ENCODE results near the gene MOCOS. TPM values are rescaled to one million over a fixed set of nuclear protein-coding genes. Genes with fewer than 3 reads are reported as not detected.
"Not testable (repeated sequence)": the region's sequence is repeated elsewhere in the genome, so short reads cannot be mapped to it uniquely, and the experiment has no call there.

The MOCOS gene
- total RNA-seq, 1 donor from 2014 or later, result 0.21 TPM

DNA sequence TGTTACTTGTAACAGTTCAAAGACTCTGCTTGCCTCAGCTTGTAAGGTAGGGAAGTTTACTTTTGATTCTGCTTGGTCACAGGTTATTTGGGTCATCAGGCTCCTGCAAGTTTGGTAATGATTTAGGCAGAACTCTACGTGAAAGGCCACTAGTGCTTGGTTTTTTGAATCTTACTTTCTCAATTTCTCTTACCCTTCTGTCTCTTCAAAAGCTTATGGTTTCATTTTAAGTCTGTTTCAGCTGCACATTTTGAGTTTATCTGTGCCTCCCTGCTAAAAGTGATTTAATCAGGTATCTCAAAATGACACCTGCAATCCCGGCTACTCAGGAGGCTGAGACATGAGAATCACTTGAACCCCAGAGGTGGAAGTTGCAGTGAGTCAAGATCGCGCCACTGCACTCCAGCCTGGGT lies 26.3 kb upstream of the MOCOS start:
- Mint-ChIP-seq H3K27ac (no peak overlapping the region), H3K36me3 (ENCODE audit: low read depth) (peaks cover 74% of the 10 kb centered on the region), H3K4me1 (peaks cover 13% of the 10 kb centered on the region), H3K4me3 (no peak overlapping the region), H3K9me3 (no peaks in the 10 kb centered on the region), H3K27me3 (no peaks in the 10 kb centered on the region)
- DNase-seq, result no peak
- intact Hi-C loops (cut with micrococcal nuclease), result no loop called here

DNA sequence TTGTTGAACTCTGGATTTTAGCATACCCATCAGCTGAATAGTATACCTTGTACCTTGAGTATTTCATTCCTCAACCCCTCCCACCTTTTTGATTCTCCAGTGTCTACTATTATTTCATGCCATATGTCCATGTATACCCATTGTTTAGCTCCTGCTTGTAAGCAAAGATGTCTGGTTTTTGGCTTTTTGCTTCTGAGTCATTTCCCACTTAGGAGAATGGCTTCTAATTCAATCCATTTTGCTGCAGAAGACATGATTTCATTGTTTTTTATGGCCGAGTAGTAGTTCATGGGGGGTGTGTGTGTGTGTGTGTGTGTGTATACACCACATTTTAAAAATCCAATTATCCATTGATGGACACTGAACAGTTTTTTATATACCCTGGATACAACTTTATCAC lies 24.3 kb upstream of the MOCOS start:
- H3K27me3 Mint-ChIP-seq, result no peaks in the 10 kb centered on the region
- H3K27ac Mint-ChIP-seq, result no peak overlapping the region
- DNase-seq, result no peak
- peaks cover 69% of the 10 kb centered on the region for H3K36me3 Mint-ChIP-seq (ENCODE audit: low read depth)
- no peak overlapping the region for H3K4me3 Mint-ChIP-seq
- intact Hi-C loops (cut with micrococcal nuclease), result no loop called here
- H3K4me1 Mint-ChIP-seq, result peaks cover 5% of the 10 kb centered on the region
- H3K9me3 Mint-ChIP-seq, result no peaks in the 10 kb centered on the region

- no peak for DNase-seq
- Mint-ChIP-seq H3K27me3 (no peaks in the 10 kb centered on the region), H3K4me3 (no peak overlapping the region), H3K36me3 (ENCODE audit: low read depth) (peaks cover 61% of the 10 kb centered on the region), H3K9me3 (no peaks in the 10 kb centered on the region), H3K27ac (no peak overlapping the region), H3K4me1 (peaks cover 2% of the 10 kb centered on the region)
- intact Hi-C loops (cut with micrococcal nuclease), result no loop called here
These were observed 19.5 kb upstream of the MOCOS start for GRCh38 chr18:36167692-36168218.

GRCh38 chr18:36168296-36168695 lies 19.0 kb upstream of the MOCOS start:
- DNase-seq; intact Hi-C loops (cut with micrococcal nuclease); H3K27me3 Mint-ChIP-seq; H3K4me3 Mint-ChIP-seq; H3K4me1 Mint-ChIP-seq; H3K9me3 Mint-ChIP-seq; H3K27ac Mint-ChIP-seq: not testable (repeated sequence)
- peaks cover 57% of the 10 kb centered on the region for H3K36me3 Mint-ChIP-seq (ENCODE audit: low read depth)

- Mint-ChIP-seq H3K9me3 (no peaks in the 10 kb centered on the region), H3K4me1 (no peaks in the 10 kb centered on the region), H3K36me3 (ENCODE audit: low read depth) (peaks cover 56% of the 10 kb centered on the region), H3K27me3 (no peaks in the 10 kb centered on the region), H3K27ac (no peak overlapping the region), H3K4me3 (no peak overlapping the region)
- intact Hi-C loops (cut with micrococcal nuclease), result loop anchor here (10.0 kb wide), 1 partner anchor 55 kb away; no protein-coding TSS in a partner anchor
- DNase-seq, result no peak
These were observed 17.4 kb upstream of the MOCOS start for GRCh38 chr18:36169938-36170337.

- H3K4me1 Mint-ChIP-seq, result peaks cover 10% of the 10 kb centered on the region
- H3K36me3 Mint-ChIP-seq (ENCODE audit: low read depth), result peaks cover 55% of the 10 kb centered on the region
- DNase-seq, result no peak
- no peak overlapping the region for H3K27ac Mint-ChIP-seq
- H3K27me3 Mint-ChIP-seq, result no peaks in the 10 kb centered on the region
- H3K9me3 Mint-ChIP-seq, result no peaks in the 10 kb centered on the region
- H3K4me3 Mint-ChIP-seq, result no peak overlapping the region
- intact Hi-C loops (cut with micrococcal nuclease), result loop anchor here (10.0 kb wide), 1 partner anchor 61 kb away; no protein-coding TSS in a partner anchor
These were observed 11.8 kb upstream of the MOCOS start for GRCh38 chr18:36175481-36175880.

DNA sequence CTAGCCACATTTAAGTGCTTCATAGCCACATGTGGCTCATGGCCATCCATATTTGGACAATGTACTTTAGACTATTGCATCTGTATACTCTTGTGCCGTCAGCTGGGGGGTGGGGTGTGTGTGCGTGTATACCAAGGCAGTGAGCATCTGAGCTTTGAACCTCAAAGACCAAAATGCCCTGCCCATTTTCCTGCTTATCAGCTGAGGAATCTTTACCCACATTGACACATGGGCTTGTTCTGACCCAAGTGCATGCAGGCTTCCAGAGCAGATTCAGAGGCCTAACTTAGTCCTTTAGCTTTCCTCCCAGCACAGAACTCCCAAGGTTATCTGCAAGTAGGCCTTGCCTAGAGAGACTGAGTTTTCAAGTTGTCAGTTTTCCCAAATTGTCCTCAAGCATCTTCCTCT lies 11.1 kb upstream of the MOCOS start:
- no peak for DNase-seq
- Mint-ChIP-seq H3K9me3 (no peaks in the 10 kb centered on the region), H3K4me1 (peaks cover 10% of the 10 kb centered on the region), H3K36me3 (ENCODE audit: low read depth) (peaks cover 50% of the 10 kb centered on the region), H3K27ac (no peak overlapping the region), H3K27me3 (no peaks in the 10 kb centered on the region), H3K4me3 (no peak overlapping the region)
- intact Hi-C loops (cut with micrococcal nuclease), result loop anchor here (10.0 kb wide), 1 partner anchor 61 kb away; no protein-coding TSS in a partner anchor

- H3K27me3 Mint-ChIP-seq, result no peaks in the 10 kb centered on the region
These were observed 10.6 kb upstream of the MOCOS start for GRCh38 chr18:36176711-36177110.

DNA sequence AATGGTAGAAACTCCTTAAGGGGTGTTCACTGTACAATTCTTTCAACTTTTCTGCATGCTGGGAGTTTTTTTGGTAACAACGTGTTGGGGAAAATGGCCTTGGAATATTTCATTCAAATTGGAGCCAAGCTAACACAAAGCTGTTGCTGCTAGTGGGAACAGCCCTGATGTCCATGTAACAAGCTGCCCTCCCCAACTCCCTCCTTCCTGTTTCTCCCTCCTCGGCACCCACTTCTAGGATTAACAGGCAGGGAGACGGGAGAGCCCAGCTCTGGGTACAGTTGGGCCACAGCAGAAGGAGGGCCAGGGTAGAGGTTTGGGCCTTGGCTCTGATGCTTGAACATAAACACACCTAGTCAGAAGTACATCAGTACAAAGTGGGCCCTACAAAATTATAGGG lies 9.4 kb upstream of the MOCOS start:
- Mint-ChIP-seq H3K27ac (no peak overlapping the region), H3K4me1 (peaks cover 10% of the 10 kb centered on the region), H3K27me3 (no peaks in the 10 kb centered on the region), H3K4me3 (no peak overlapping the region), H3K9me3 (no peaks in the 10 kb centered on the region), H3K36me3 (ENCODE audit: low read depth) (peaks cover 42% of the 10 kb centered on the region)
- intact Hi-C loops (cut with micrococcal nuclease), result loop anchor here (10.0 kb wide), 1 partner anchor 63 kb away; no protein-coding TSS in a partner anchor
- no peak for DNase-seq

More at GRCh38 chr18:36176711-36177110, 10.6 kb upstream of the MOCOS start:
- Mint-ChIP-seq H3K9me3 (no peaks in the 10 kb centered on the region), H3K36me3 (ENCODE audit: low read depth) (peaks cover 46% of the 10 kb centered on the region), H3K4me3 (no peak overlapping the region), H3K27ac (no peak overlapping the region), H3K4me1 (peaks cover 10% of the 10 kb centered on the region)
- DNase-seq, result no peak
- intact Hi-C loops (cut with micrococcal nuclease), result loop anchor here (10.0 kb wide), 1 partner anchor 62 kb away; no protein-coding TSS in a partner anchor

GRCh38 chr18:36179562-36180355 lies 7.5 kb upstream of the MOCOS start:
- H3K27me3 Mint-ChIP-seq, result no peaks in the 10 kb centered on the region
- intact Hi-C loops (cut with micrococcal nuclease), result loop anchor here (10.0 kb wide), 1 partner anchor 65 kb away; no protein-coding TSS in a partner anchor
- no peak overlapping the region for H3K27ac Mint-ChIP-seq
- no peak for DNase-seq
- no peaks in the 10 kb centered on the region for H3K9me3 Mint-ChIP-seq
- peaks cover 10% of the 10 kb centered on the region for H3K4me1 Mint-ChIP-seq
- H3K36me3 Mint-ChIP-seq (ENCODE audit: low read depth), result peaks cover 30% of the 10 kb centered on the region
- H3K4me3 Mint-ChIP-seq, result no peak overlapping the region

- Mint-ChIP-seq H3K9me3 (no peaks in the 10 kb centered on the region), H3K27me3 (peaks cover 3% of the 10 kb centered on the region), H3K36me3 (ENCODE audit: low read depth) (peaks cover 16% of the 10 kb centered on the region), H3K27ac (no peak overlapping the region), H3K4me1 (peaks cover 8% of the 10 kb centered on the region), H3K4me3 (no peak overlapping the region)
- intact Hi-C loops (cut with micrococcal nuclease), result no loop called here
- DNase-seq, result no peak
These were observed 5.9 kb upstream of the MOCOS start for GRCh38 chr18:36181441-36181840.

- intact Hi-C loops (cut with micrococcal nuclease), result no loop called here
- H3K4me1 Mint-ChIP-seq, result peaks cover 10% of the 10 kb centered on the region
- H3K9me3 Mint-ChIP-seq, result no peaks in the 10 kb centered on the region
- H3K27ac Mint-ChIP-seq, result no peak overlapping the region
- peaks cover 3% of the 10 kb centered on the region for H3K27me3 Mint-ChIP-seq
- H3K4me3 Mint-ChIP-seq, result no peak overlapping the region
- peaks cover 14% of the 10 kb centered on the region for H3K36me3 Mint-ChIP-seq (ENCODE audit: low read depth)
- DNase-seq, result no peak
These were observed 5.3 kb upstream of the MOCOS start for GRCh38 chr18:36181898-36182506.

- peaks cover 12% of the 10 kb centered on the region for H3K4me1 Mint-ChIP-seq
- H3K36me3 Mint-ChIP-seq (ENCODE audit: low read depth), result peaks cover 8% of the 10 kb centered on the region
- H3K9me3 Mint-ChIP-seq, result no peaks in the 10 kb centered on the region
- intact Hi-C loops (cut with micrococcal nuclease), result no loop called here
- no peak overlapping the region for H3K27ac Mint-ChIP-seq
- no peak overlapping the region for H3K4me3 Mint-ChIP-seq
- no peak for DNase-seq
- H3K27me3 Mint-ChIP-seq, result peaks cover 7% of the 10 kb centered on the region
These were observed 4.3 kb upstream of the MOCOS start for GRCh38 chr18:36183033-36183432.

GRCh38 chr18:36183987-36184386 lies 3.3 kb upstream of the MOCOS start:
- no peak overlapping the region for H3K4me3 Mint-ChIP-seq
- H3K27me3 Mint-ChIP-seq, result peaks cover 16% of the 10 kb centered on the region
- H3K9me3 Mint-ChIP-seq, result no peaks in the 10 kb centered on the region
- DNase-seq, result no peak
- no peaks in the 10 kb centered on the region for H3K36me3 Mint-ChIP-seq (ENCODE audit: low read depth)
- no peak overlapping the region for H3K27ac Mint-ChIP-seq
- H3K4me1 Mint-ChIP-seq, result peaks cover 12% of the 10 kb centered on the region
- intact Hi-C loops (cut with micrococcal nuclease), result no loop called here

Data from activated CD4-positive, alpha-beta T cell treated with anti-CD3 and anti-CD28 coated beads, Interleukin-2, amount 10 ng/mL, durations not matched to agents 24 days and 14 days (primary cell).